ENCODE results near the gene MYLK3.
"Not testable (repeated sequence)": the region's sequence is repeated elsewhere in the genome, so short reads cannot be mapped to it uniquely, and the experiment has no call there.

DNA sequence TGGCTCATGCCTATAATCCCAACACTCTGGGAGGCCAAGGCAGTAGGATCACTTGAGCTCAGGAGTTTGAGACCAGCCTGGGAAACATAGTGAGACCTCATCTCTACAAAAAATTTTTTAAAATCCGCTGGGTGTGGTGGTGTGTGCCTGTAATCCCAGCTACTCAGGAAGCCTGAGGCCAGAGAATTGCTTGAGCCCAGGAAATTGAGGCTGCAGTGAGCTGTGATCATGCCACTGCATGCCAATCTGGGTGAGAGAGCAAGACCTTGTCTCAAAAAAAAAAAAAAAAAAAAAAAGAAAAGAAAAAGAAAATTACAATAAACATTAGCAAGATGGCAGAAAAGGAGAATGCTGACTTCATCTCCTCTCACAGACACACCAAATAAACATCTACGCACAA is 36.4 kb upstream of the MYLK3 start:
- not testable (repeated sequence) for TF ChIP-seq POLR2A (IDR thresholded peaks at IDR 0.05)
- TF ChIP-seq, protein P1, sequence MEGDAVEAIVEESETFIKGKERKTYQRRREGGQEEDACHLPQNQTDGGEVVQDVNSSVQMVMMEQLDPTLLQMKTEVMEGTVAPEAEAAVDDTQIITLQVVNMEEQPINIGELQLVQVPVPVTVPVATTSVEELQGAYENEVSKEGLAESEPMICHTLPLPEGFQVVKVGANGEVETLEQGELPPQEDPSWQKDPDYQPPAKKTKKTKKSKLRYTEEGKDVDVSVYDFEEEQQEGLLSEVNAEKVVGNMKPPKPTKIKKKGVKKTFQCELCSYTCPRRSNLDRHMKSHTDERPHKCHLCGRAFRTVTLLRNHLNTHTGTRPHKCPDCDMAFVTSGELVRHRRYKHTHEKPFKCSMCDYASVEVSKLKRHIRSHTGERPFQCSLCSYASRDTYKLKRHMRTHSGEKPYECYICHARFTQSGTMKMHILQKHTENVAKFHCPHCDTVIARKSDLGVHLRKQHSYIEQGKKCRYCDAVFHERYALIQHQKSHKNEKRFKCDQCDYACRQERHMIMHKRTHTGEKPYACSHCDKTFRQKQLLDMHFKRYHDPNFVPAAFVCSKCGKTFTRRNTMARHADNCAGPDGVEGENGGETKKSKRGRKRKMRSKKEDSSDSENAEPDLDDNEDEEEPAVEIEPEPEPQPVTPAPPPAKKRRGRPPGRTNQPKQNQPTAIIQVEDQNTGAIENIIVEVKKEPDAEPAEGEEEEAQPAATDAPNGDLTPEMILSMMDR (IDR thresholded peaks at IDR 0.05): not testable (repeated sequence)
